Kasumi-1 (cell line): ENCODE data around the gene IL4I1.
A peak's percentile ranks its signal among the peaks of the same experiment; 100 is the strongest.
"Not testable (repeated sequence)": the region's sequence is repeated elsewhere in the genome, so short reads cannot be mapped to it uniquely, and the experiment has no call there.

Source experiments
- DNase-seq, 2 experiments: peaks; one replicate each; lab custom pipeline; 2025; lab: John Stamatoyannopoulos, UW

The IL4I1 gene

GRCh38 chr19:49896863-49897621 is at the start of gene IL4I1:
Gene IL4I1, minus strand, starts transcription at chr19:49896887. Its CDS starts 727 bp downstream, at chr19:49896160.
- peak; percentile 75 to 80 for DNase-seq

- DNase-seq, result no peak
These were observed 49.7 kb upstream of the IL4I1 start for GRCh38 chr19:49946415-49946814.

- not testable (repeated sequence) for DNase-seq
These were observed 47.9 kb upstream of the IL4I1 start for GRCh38 chr19:49944567-49944966.

GRCh38 chr19:49940482-49940791 is 43.8 kb upstream of the IL4I1 start:
- DNase-seq, result no peak

GRCh38 chr19:49939721-49940481 is 43.2 kb upstream of the IL4I1 start:
- no peak for DNase-seq

- DNase-seq, result no peak
These were observed 42.0 kb upstream of the IL4I1 start for GRCh38 chr19:49938662-49939061.

GRCh38 chr19:49937750-49938381 is 41.2 kb upstream of the IL4I1 start:
- peak; percentile 68 to 71 for DNase-seq

- no peak for DNase-seq
These were observed 39.9 kb upstream of the IL4I1 start for GRCh38 chr19:49936549-49936948.

GRCh38 chr19:49933643-49934042 is 37.0 kb upstream of the IL4I1 start:
- no peak for DNase-seq

- DNase-seq, result no peak
These were observed 36.0 kb upstream of the IL4I1 start for GRCh38 chr19:49932731-49933131.

GRCh38 chr19:49932041-49932451 is 35.4 kb upstream of the IL4I1 start:
- DNase-seq, result no peak

- no peak for DNase-seq
These were observed 34.8 kb upstream of the IL4I1 start for GRCh38 chr19:49931293-49932040.

- DNase-seq, result no peak
These were observed 33.9 kb upstream of the IL4I1 start for GRCh38 chr19:49930483-49931011.

GRCh38 chr19:49929611-49930482 is 33.2 kb upstream of the IL4I1 start:
- peak; percentile 93 to 97 for DNase-seq

GRCh38 chr19:49929121-49929610 is 32.5 kb upstream of the IL4I1 start, which contains the start of the genes ATF5 and NUP62:
Gene ATF5, plus strand, starts transcription at chr19:49929205. Its CDS starts 1,646 bp downstream, at chr19:49930851.
Gene NUP62, minus strand, starts transcription at chr19:49929504. Its CDS starts 19,697 bp downstream, at chr19:49909807.
- peak; percentile 80 to 92 for DNase-seq

GRCh38 chr19:49927526-49928264 is 31.0 kb upstream of the IL4I1 start:
- no peak for DNase-seq

GRCh38 chr19:49926515-49926914 is 29.8 kb upstream of the IL4I1 start:
- no peak for DNase-seq

GRCh38 chr19:49925486-49925885 is 28.8 kb upstream of the IL4I1 start:
- DNase-seq, result no peak

- not testable (repeated sequence) for DNase-seq
These were observed 28.2 kb upstream of the IL4I1 start for GRCh38 chr19:49924881-49925210.
